Hepatocyte (in vitro differentiated cells): ENCODE measurements around the gene PRMT7.

Source experiments
- CTCF ChIP-seq: fragments of 200-600 bp; sonication (generic); IDR thresholded peaks from 2 replicates; pipeline ENCODE4 v1.5.1; 2016; ENCODE audit warnings: antibody characterized with exemption, mild to moderate bottlenecking; ENCODE audit not compliant: poor library complexity
- EZH2phosphoT487 ChIP-seq: fragments of 200-600 bp; sonication (generic); IDR thresholded peaks from one replicate; pipeline ENCODE4 v1.6.1; 2018; ENCODE audit warnings: antibody characterized with exemption, mild to moderate bottlenecking, low read depth, moderate library complexity; ENCODE audit not compliant: unreplicated experiment, severe bottlenecking

GRCh38 chr16:68367891-68368290, 57.1 kb downstream of the PRMT7 start:
- TF ChIP-seq CTCF (no peak), EZH2phosphoT487 (no peak)
